ENCODE results near the gene CTNNA3. TPM values are rescaled to one million over a fixed set of nuclear protein-coding genes. Genes with fewer than 3 reads are reported as not detected.

The CTNNA3 gene
- total and polyA plus RNA-seq, 4 donors, result 0.16 to 2.4 (median 1.4) TPM

GRCh38 chr10:66071907-66072306 lies 1624.1 kb downstream of the CTNNA3 start:
- TF ChIP-seq FOXA2 (IDR thresholded peaks at IDR 0.05) (no peak), HNF4G (IDR thresholded peaks at IDR 0.05) (no peak), FOXA1 (IDR thresholded peaks at IDR 0.05) (no peak), CTCF (IDR thresholded peaks at IDR 0.05; ENCODE audit: low read depth, low read length, missing input control) (no peak), RXRA (IDR thresholded peaks at IDR 0.05) (no peak), MAX (IDR thresholded peaks at IDR 0.05) (no peak), REST (IDR thresholded peaks at IDR 0.05) (no peak), SP1 (IDR thresholded peaks at IDR 0.05) (no peak), ATF3 (IDR thresholded peaks at IDR 0.05) (no peak)
- Histone ChIP-seq H3K9ac (ENCODE audit: low read depth in 1 of 2, low read length in 2 of 2) (no peak overlapping the region), H3K27me3 (ENCODE audit: control insufficient read depth in 4 of 4, insufficient read depth in 4 of 4, low read length in 3 of 4) (no peaks in the 10 kb centered on the region), H3K27ac (ENCODE audit: low read depth in 1 of 2, low read length in 2 of 2) (no peak overlapping the region), H3K36me3 (ENCODE audit: control insufficient read depth in 4 of 4, insufficient read depth in 3 of 4, low read depth in 1 of 4, low read length in 3 of 4) (no peaks in the 10 kb centered on the region), H3K4me3 (ENCODE audit: low read depth in 1 of 3, low read length in 3 of 3) (no peak overlapping the region), H3K4me1 (ENCODE audit: control insufficient read depth in 4 of 4, insufficient read depth in 4 of 4, low read length in 3 of 4) (no peaks in the 10 kb centered on the region), H3K9me3 (ENCODE audit: control insufficient read depth in 4 of 4, low read length in 3 of 4) (no peaks in the 10 kb centered on the region)
- 85% methylated on average over 2 of the region's 2 CpGs for WGBS
- DNase-seq (ENCODE audit: low spot score), result no peak

- Histone ChIP-seq H3K9ac (ENCODE audit: low read depth in 1 of 2, low read length in 2 of 2) (no peak overlapping the region), H3K9me3 (ENCODE audit: control insufficient read depth in 4 of 4, low read length in 3 of 4) (no peaks in the 10 kb centered on the region), H3K27me3 (ENCODE audit: control insufficient read depth in 4 of 4, insufficient read depth in 4 of 4, low read length in 3 of 4) (no peaks in the 10 kb centered on the region), H3K4me3 (ENCODE audit: low read depth in 1 of 3, low read length in 3 of 3) (no peak overlapping the region), H3K36me3 (ENCODE audit: control insufficient read depth in 4 of 4, insufficient read depth in 3 of 4, low read depth in 1 of 4, low read length in 3 of 4) (no peaks in the 10 kb centered on the region), H3K4me1 (ENCODE audit: control insufficient read depth in 4 of 4, insufficient read depth in 4 of 4, low read length in 3 of 4) (no peaks in the 10 kb centered on the region), H3K27ac (ENCODE audit: low read depth in 1 of 2, low read length in 2 of 2) (no peak overlapping the region)
- DNase-seq (ENCODE audit: low spot score), result no peak
- TF ChIP-seq EGR1 (IDR thresholded peaks at IDR 0.05; ENCODE audit: low read depth in 2 of 2) (no peak), HNF4A (conservative IDR thresholded peaks at IDR 0.05) (no peak), REST (IDR thresholded peaks at IDR 0.05) (no peak), NR2F2 (IDR thresholded peaks at IDR 0.05) (no peak), ATF3 (IDR thresholded peaks at IDR 0.05) (no peak), YY1 (IDR thresholded peaks at IDR 0.05) (no peak), FOXA2 (IDR thresholded peaks at IDR 0.05) (no peak), RXRA (IDR thresholded peaks at IDR 0.05) (no peak), JUND (IDR thresholded peaks at IDR 0.05) (no peak), SP1 (IDR thresholded peaks at IDR 0.05) (no peak), ZBTB33 (IDR thresholded peaks at IDR 0.05) (no peak), TAF1 (conservative IDR thresholded peaks at IDR 0.05) (no peak), CTCF (IDR thresholded peaks at IDR 0.05; ENCODE audit: low read depth, low read length, missing input control) (no peak), FOXA1 (IDR thresholded peaks at IDR 0.05) (no peak), RAD21 (IDR thresholded peaks at IDR 0.05) (no peak), MAX (IDR thresholded peaks at IDR 0.05) (no peak)
Measured at GRCh38 chr10:66058594-66058993, 1637.4 kb downstream of the CTNNA3 start.
